B cell (primary cell): ENCODE measurements around the gene STRADA. TPM values are rescaled to one million over a fixed set of nuclear protein-coding genes. Genes with fewer than 3 reads are reported as not detected.
A peak's percentile ranks its signal among the peaks of the same experiment; 100 is the strongest.

Experiments used
- ATAC-seq: fragments of 200-7000 bp; cut with Tn5 transposase; one replicate; pipeline ENCODE4 v1.10.0; 2021; ENCODE audit warnings: low read depth, mild to moderate bottlenecking, moderate number of reproducible peaks, moderate library complexity
- CTCF ChIA-PET: fragments of 350-600 bp; sonication (Branson Sonifier 250); formaldehyde crosslinking; loops from one replicate; lab custom pipeline; 2021; ENCODE audit warnings: antibody characterized with exemption, inconsistent platforms; lab: Charles Lee
- POLR2A ChIA-PET: fragments of 350-600 bp; sonication (Branson Sonifier 250); formaldehyde crosslinking; loops from one replicate; lab custom pipeline; 2021; ENCODE audit warnings: antibody characterized with exemption; lab: Charles Lee
- DNase-seq: peaks from one replicate; pipeline ENCODE4 v3.0.0; 2013
- H2AFZ ChIP-seq: 2 replicates; pipeline ENCODE4 v1.6.1; 2012; ENCODE audit warnings: mild to moderate bottlenecking, low read depth, low read length; ENCODE audit not compliant: insufficient read depth, poor library complexity, severe bottlenecking
- H3K27ac ChIP-seq, 2 donors: 1 replicate in 1 of 2; 2 replicates in 1 of 2; pipeline ENCODE4 v1.5.1; 2012 to 2013; ENCODE audit warnings: low read length in 2 of 2, mild to moderate bottlenecking in 2 of 2, moderate library complexity in 1 of 2
- H3K27me3 ChIP-seq, 4 experiments: fragments of 200-600 bp in 1 of 4; sonication (generic) in 1 of 4; replicated peaks in 1 of 4; 1 replicate in 2 of 4; 2 replicates in 2 of 4; pipeline versions ENCODE4 v1.6.1 to v1.7.0; 2013 to 2016; ENCODE audit warnings: low read length in 3 of 4, mild to moderate bottlenecking in 2 of 4, mixed read lengths in 1 of 4, moderate library complexity in 1 of 4; ENCODE audit not compliant: insufficient read depth in 4 of 4, control insufficient read depth in 3 of 4; ENCODE audit errors: control extremely low read depth in 1 of 4
- H3K36me3 ChIP-seq, 2 experiments: replicated peaks in 1 of 2; 1 replicate in 1 of 2; 2 replicates in 1 of 2; pipeline versions ENCODE4 v1.6.1 to v1.7.1; 2013; ENCODE audit warnings: low read length in 1 of 2; ENCODE audit not compliant: insufficient read depth in 2 of 2, control insufficient read depth in 1 of 2; ENCODE audit errors: control extremely low read depth in 1 of 2, extremely low read depth in 1 of 2
- H3K4me1 ChIP-seq, 2 donors: fragments of 200-600 bp in 1 of 2; sonication (generic) in 1 of 2; 1 replicate in 1 of 2; 2 replicates in 1 of 2; pipeline versions ENCODE4 v1.5.1 to v1.6.1; 2013 to 2017; ENCODE audit warnings: low read length in 2 of 2; ENCODE audit not compliant: control insufficient read depth in 2 of 2, insufficient read depth in 2 of 2
- H3K4me2 ChIP-seq: replicated peaks from 2 replicates; pipeline ENCODE3; 2012; ENCODE audit warnings: mild to moderate bottlenecking, low read depth, low read length; ENCODE audit not compliant: poor library complexity, severe bottlenecking
- H3K4me3 ChIP-seq, 5 experiments: fragments of 200-600 bp in 1 of 5; sonication (generic) in 1 of 5; 1 replicate in 3 of 5; 2 replicates in 2 of 5; pipeline versions ENCODE4 v1.5.1 to v1.7.0; 2011 to 2016; ENCODE audit warnings: low read length in 4 of 5, mild to moderate bottlenecking in 4 of 5, low read depth in 2 of 5, control low read depth in 1 of 5, moderate library complexity in 1 of 5; ENCODE audit not compliant: insufficient read depth in 1 of 5; ENCODE audit errors: control extremely low read depth in 1 of 5, extremely low read depth in 1 of 5
- H3K79me2 ChIP-seq: fragments of 200-600 bp; sonication (generic); one replicate; pipeline ENCODE4 v1.6.0; 2016; ENCODE audit warnings: low read length; ENCODE audit not compliant: control insufficient read depth, insufficient read depth
- H3K9ac ChIP-seq: fragments of 200-600 bp; sonication (generic); 2 replicates; pipeline ENCODE4 v1.6.1; 2017; ENCODE audit warnings: mild to moderate bottlenecking, low read length, moderate library complexity
- H3K9me3 ChIP-seq, 3 donors: one replicate each; pipeline versions ENCODE4 v1.6.1 to v1.7.1; 2013; ENCODE audit warnings: low read length in 2 of 3; ENCODE audit not compliant: control insufficient read depth in 2 of 3, insufficient read depth in 1 of 3; ENCODE audit errors: control extremely low read depth in 1 of 3
- H4K20me1 ChIP-seq: 2 replicates; pipeline ENCODE4 v1.6.0; 2012; ENCODE audit warnings: mild to moderate bottlenecking, low read length; ENCODE audit not compliant: insufficient read depth, control insufficient read depth, poor library complexity, severe bottlenecking
- H3K27ac Mint-ChIP-seq: one replicate; pipeline ENCODE4 v1.8.0; 2021; ENCODE audit warnings: mixed read lengths
- H3K27me3 Mint-ChIP-seq: one replicate; pipeline ENCODE4 v1.8.0; 2021; ENCODE audit warnings: mixed read lengths
- H3K4me1 Mint-ChIP-seq: one replicate; pipeline ENCODE4 v1.8.0; 2021; ENCODE audit warnings: mixed read lengths
- H3K4me3 Mint-ChIP-seq: one replicate; pipeline ENCODE4 v1.8.0; 2021; ENCODE audit warnings: mixed read lengths
- H3K9me3 Mint-ChIP-seq: one replicate; pipeline ENCODE4 v1.8.0; 2022; ENCODE audit warnings: mixed read lengths; ENCODE audit not compliant: insufficient read depth
- CTCF ChIP-seq: fragments of 200-600 bp; IDR thresholded peaks from one replicate; pipeline ENCODE4 v1.8.0; 2022; ENCODE audit warnings: antibody characterized with exemption, mild to moderate bottlenecking
- EZH2 ChIP-seq: IDR thresholded peaks from 2 replicates; pipeline ENCODE4 v1.6.1; 2012; ENCODE audit warnings: borderline replicate concordance, low read depth, mild to moderate bottlenecking, moderate library complexity, low read length; ENCODE audit not compliant: insufficient read depth, poor library complexity, severe bottlenecking
- WGBS: methylation state at CpG from one replicate; pipeline ENCODE4 v1.1.5; 2013; ENCODE audit warnings: missing lambda C conversion rate; ENCODE audit not compliant: insufficient coverage; 5-methylcytosine and 5-hydroxymethylcytosine counted together
- intact Hi-C: fragments of 100-400 bp; cut with micrococcal nuclease; formaldehyde crosslinking; loops from one replicate; pipeline ENCODE4 v1.10.0; 2022
- polyA plus RNA-seq: library from polyadenylated mRNA; depleted of rRNA; stranded (reverse); fragments of >200 nt; gene quantifications from 2 replicates; pipeline ENCODE4 v1.2.3, GENCODE V29; 2012
- total RNA-seq, 2 donors: library from RNA; stranded (reverse); fragments of 120-200 nt in 1 of 2; gene quantifications; 1 replicate in 1 of 2; 2 replicates in 1 of 2; pipeline versions ENCODE4 v1.2.3 to v1.2.4, GENCODE V29; 2013 to 2022

Gene STRADA
- total and polyA plus RNA-seq, 2 donors (not counting 1 experiment from before 2014, with no cell fraction given), result 48.1 to 93.2 TPM

- peaks cover 87% of the 10 kb centered on the region for H3K79me2 ChIP-seq
- peak overlapping the region; percentile 92 for H3K9ac ChIP-seq
- H4K20me1 ChIP-seq, result peaks cover 46% of the 10 kb centered on the region
- peak overlapping the region in 1 of 2 donors; percentile 94 for H3K27ac ChIP-seq
- peak overlapping the region; percentile 78 to 99 (median 90) for H3K4me3 ChIP-seq
- CTCF ChIA-PET, result interaction anchor here (0.9 to 3.2 kb wide), 7 partner anchors 9 to 74 kb away, joined by 3 to 15 read pairs (median 5); partner anchors contain the start of gene STRADA
- intact Hi-C loops, result loop anchor here (5.0 kb wide), 2 partner anchors 247 to 372 kb away; partner anchors contain the start of gene ICAM2
- POLR2A ChIA-PET, result interaction anchor here (1.4 to 4.1 kb wide), 6 partner anchors 33 to 153 kb away, joined by 3 to 113 read pairs (median 12); partner anchors contain the start of genes FTSJ3, LIMD2, MAP3K3 and PSMC5
- TF ChIP-seq CTCF (no peak), EZH2 (no peak)
- WGBS, result 17% methylated on average over 1 of the region's 4 CpGs
- Mint-ChIP-seq H3K4me1 (peaks cover 58% of the 10 kb centered on the region), H3K4me3 (peak overlapping the region; percentile 98), H3K27ac (peak overlapping the region; percentile 99), H3K27me3 (no peaks in the 10 kb centered on the region), H3K9me3 (no peaks in the 10 kb centered on the region)
- H3K4me2 ChIP-seq, result peak overlapping the region; percentile 88
- H2AFZ ChIP-seq, result peak overlapping the region; percentile 93
- DNase-seq (peak; percentile 26), ATAC-seq (no peak)
- peaks cover 8 to 28% of the 10 kb centered on the region in 2 experiments for H3K36me3 ChIP-seq
- H3K9me3 ChIP-seq, result no peaks in the 10 kb centered on the region
- H3K27me3 ChIP-seq, result no peaks in the 10 kb centered on the region
- peaks cover 28 to 34% of the 10 kb centered on the region in 2 donors for H3K4me1 ChIP-seq
These were observed 33.3 kb upstream of the STRADA start for GRCh38 chr17:63774969-63775265.
